K562 treated with DMSO at 1 percent for 24 hours (cell line): ENCODE data around the gene GTF3C2. TPM values are rescaled to one million over a fixed set of nuclear protein-coding genes. Genes with fewer than 3 reads are reported as not detected.

Source experiments
- total RNA-seq: library from RNA; unstranded; fragments of 300-600 nt; gene quantifications from 2 replicates; pipeline ENCODE4 v1.2.3, GENCODE V29; 2022; ENCODE audit warnings: low read depth; ENCODE audit not compliant: insufficient read depth

GTF3C2 gene, protein sequence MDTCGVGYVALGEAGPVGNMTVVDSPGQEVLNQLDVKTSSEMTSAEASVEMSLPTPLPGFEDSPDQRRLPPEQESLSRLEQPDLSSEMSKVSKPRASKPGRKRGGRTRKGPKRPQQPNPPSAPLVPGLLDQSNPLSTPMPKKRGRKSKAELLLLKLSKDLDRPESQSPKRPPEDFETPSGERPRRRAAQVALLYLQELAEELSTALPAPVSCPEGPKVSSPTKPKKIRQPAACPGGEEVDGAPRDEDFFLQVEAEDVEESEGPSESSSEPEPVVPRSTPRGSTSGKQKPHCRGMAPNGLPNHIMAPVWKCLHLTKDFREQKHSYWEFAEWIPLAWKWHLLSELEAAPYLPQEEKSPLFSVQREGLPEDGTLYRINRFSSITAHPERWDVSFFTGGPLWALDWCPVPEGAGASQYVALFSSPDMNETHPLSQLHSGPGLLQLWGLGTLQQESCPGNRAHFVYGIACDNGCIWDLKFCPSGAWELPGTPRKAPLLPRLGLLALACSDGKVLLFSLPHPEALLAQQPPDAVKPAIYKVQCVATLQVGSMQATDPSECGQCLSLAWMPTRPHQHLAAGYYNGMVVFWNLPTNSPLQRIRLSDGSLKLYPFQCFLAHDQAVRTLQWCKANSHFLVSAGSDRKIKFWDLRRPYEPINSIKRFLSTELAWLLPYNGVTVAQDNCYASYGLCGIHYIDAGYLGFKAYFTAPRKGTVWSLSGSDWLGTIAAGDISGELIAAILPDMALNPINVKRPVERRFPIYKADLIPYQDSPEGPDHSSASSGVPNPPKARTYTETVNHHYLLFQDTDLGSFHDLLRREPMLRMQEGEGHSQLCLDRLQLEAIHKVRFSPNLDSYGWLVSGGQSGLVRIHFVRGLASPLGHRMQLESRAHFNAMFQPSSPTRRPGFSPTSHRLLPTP
- total RNA-seq = 48.9 and 53.5 TPM in 2 replicates

GRCh38 chr2:27356382-27357181 lies at the start of gene GTF3C2:
Gene GTF3C2, minus strand, starts transcription at chr2:27356764. Its CDS starts 13,210 bp downstream, at chr2:27343554.

GRCh38 chr2:27380626-27381545 lies 24.3 kb upstream of the GTF3C2 start, which contains the start of gene ZNF513:
Gene ZNF513, minus strand, starts transcription at chr2:27380734. Its CDS starts 208 bp downstream, at chr2:27380526.

DNA sequence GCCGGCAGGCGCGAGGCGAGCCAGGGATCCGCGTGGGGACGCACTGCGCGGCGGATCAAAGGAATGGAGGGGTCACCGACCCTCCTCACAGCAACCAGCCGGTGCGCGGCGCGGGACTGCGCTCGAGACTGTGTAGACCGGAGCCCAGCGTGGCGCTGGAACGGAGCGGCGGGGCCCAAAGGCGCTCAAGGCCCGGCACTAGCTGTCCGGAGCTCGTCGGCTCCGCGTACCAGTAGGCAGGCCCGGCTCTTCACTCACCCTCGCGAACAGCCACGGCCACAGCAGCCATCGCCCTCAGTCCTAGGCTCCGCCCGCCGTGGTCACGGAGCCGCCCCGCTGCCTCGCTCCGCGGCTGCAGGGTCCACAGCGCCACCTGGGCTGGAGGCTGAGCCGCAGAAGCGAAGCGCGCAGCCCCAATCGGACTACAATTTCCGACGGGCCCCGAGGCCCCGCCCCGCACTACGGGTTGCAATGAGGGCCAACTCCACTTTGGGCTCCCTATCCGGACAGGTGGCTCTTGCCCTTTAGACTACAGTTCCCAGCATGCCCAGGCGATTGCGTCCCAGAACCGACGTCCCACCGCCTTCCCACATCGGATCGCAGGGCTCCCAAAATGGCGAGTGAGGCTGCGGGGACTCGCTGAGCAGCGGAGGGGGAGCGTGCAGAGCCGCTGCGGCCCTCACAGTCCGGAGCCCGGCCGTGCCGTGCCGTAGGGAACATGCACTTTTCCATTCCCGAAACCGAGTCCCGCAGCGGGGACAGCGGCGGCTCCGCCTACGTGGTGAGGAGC lies 13.7 kb upstream of the GTF3C2 start, which contains the start of the genes EIF2B4 and SNX17:
EIF2B4 (minus strand) TSS at position 313 of the 790 bp plus-strand sequence; CDS start at position 289, 24 bp downstream.
SNX17 (plus strand) TSS at position 591 of the 790 bp plus-strand sequence; CDS start at position 719, 128 bp downstream.

GRCh38 chr2:27322766-27323595 lies 33.6 kb downstream of the GTF3C2 start, which contains the start of gene MPV17:
Gene MPV17, minus strand, starts transcription at chr2:27323097. Its CDS starts 580 bp downstream, at chr2:27322517.

GRCh38 chr2:27308359-27308881 lies 48.1 kb downstream of the GTF3C2 start, which contains the start of gene UCN:
Gene UCN, minus strand, starts transcription at chr2:27308445. Its CDS starts 550 bp downstream, at chr2:27307895.

GRCh38 chr2:27281855-27282559 lies 74.6 kb downstream of the GTF3C2 start, which contains the start of gene TRIM54:
Gene TRIM54, plus strand, starts transcription at chr2:27282429. Its CDS starts 303 bp downstream, at chr2:27282732.

Other genes starting within 250 kb of the GTF3C2 start
- 0.29 and 0.39 TPM in 2 replicates for gene CGREF1, start 237.6 kb downstream of the GTF3C2 start, total RNA-seq
- 0.23 and 0.66 TPM in 2 replicates for gene ABHD1, start 232.9 kb downstream of the GTF3C2 start, total RNA-seq
- 102 and 109 TPM in 2 replicates for gene PREB, start 222.1 kb downstream of the GTF3C2 start, total RNA-seq
- not detected in 2 replicates for gene PRR30, start 217.4 kb downstream of the GTF3C2 start, total RNA-seq
- not detected in 2 replicates for gene TCF23, start 207.8 kb downstream of the GTF3C2 start, total RNA-seq
- gene ATRAID, start 144.7 kb downstream of the GTF3C2 start, total RNA-seq = 99.2 and 103 TPM in 2 replicates
- gene SLC5A6, start 144.5 kb downstream of the GTF3C2 start, total RNA-seq = 34.1 and 34.6 TPM in 2 replicates
- gene CAD, start 139.4 kb downstream of the GTF3C2 start, total RNA-seq = 45.7 and 49.5 TPM in 2 replicates
- gene SLC30A3, start 93.7 kb downstream of the GTF3C2 start, total RNA-seq = 2.3 and 2.8 TPM in 2 replicates
- gene DNAJC5G, start 81.3 kb downstream of the GTF3C2 start, total RNA-seq = 0.30 TPM in 1 of 2 replicates, not detected in the other
- not detected in 2 replicates for gene TRIM54, start 74.3 kb downstream of the GTF3C2 start, total RNA-seq
- 5.5 and 11.2 TPM in 2 replicates for gene UCN, start 48.3 kb downstream of the GTF3C2 start, total RNA-seq
- 64.7 and 77.2 TPM in 2 replicates for gene MPV17, start 33.7 kb downstream of the GTF3C2 start, total RNA-seq
- 60.9 and 61.9 TPM in 2 replicates for gene EIF2B4, start 13.6 kb upstream of the GTF3C2 start, total RNA-seq
- gene SNX17, start 13.9 kb upstream of the GTF3C2 start, total RNA-seq = 89.8 and 91.5 TPM in 2 replicates
- 16.2 and 19.4 TPM in 2 replicates for gene ZNF513, start 24.0 kb upstream of the GTF3C2 start, total RNA-seq
- gene PPM1G, start 52.8 kb upstream of the GTF3C2 start, total RNA-seq = 120 and 121 TPM in 2 replicates
- 68.5 and 71.1 TPM in 2 replicates for gene NRBP1, start 71.9 kb upstream of the GTF3C2 start, total RNA-seq
- gene KRTCAP3, start 85.6 kb upstream of the GTF3C2 start, total RNA-seq = 2.4 and 3.1 TPM in 2 replicates
- 11.7 and 13.2 TPM in 2 replicates for gene IFT172, start 133.0 kb upstream of the GTF3C2 start, total RNA-seq
- gene FNDC4, start 138.4 kb upstream of the GTF3C2 start, total RNA-seq = 26.3 and 28.8 TPM in 2 replicates
- gene GCKR, start 140.1 kb upstream of the GTF3C2 start, total RNA-seq = 0.52 TPM in 1 of 2 replicates, not detected in the other
- 27.7 and 28.1 TPM in 2 replicates for gene ZNF512, start 226.3 kb upstream of the GTF3C2 start, total RNA-seq